ENCODE results near the gene HBA2.
"Not testable (repeated sequence)": the region's sequence is repeated elsewhere in the genome, so short reads cannot be mapped to it uniquely, and the experiment has no call there.

Gene HBA2

GRCh38 chr16:155031-155398 lies 17.7 kb upstream of the HBA2 start:
- no peak for DNase-seq (ENCODE audit: low read depth in 2 of 2)

GRCh38 chr16:159136-159849 lies 13.4 kb upstream of the HBA2 start:
- DNase-seq (ENCODE audit: low read depth in 2 of 2): no peak

- DNase-seq (ENCODE audit: low read depth in 2 of 2): not testable (repeated sequence)
These were observed 12.4 kb upstream of the HBA2 start for GRCh38 chr16:160242-160641.

- DNase-seq (ENCODE audit: low read depth in 2 of 2): no peak
These were observed 11.9 kb upstream of the HBA2 start for GRCh38 chr16:160691-161190.

GRCh38 chr16:162271-162991 lies 10.2 kb upstream of the HBA2 start:
- no peak for DNase-seq (ENCODE audit: low read depth in 2 of 2)

- DNase-seq (ENCODE audit: low read depth in 2 of 2): not testable (repeated sequence)
These were observed 9.5 kb upstream of the HBA2 start for GRCh38 chr16:163139-163538.

- DNase-seq (ENCODE audit: low read depth in 2 of 2): not testable (repeated sequence)
These were observed 9.0 kb upstream of the HBA2 start for GRCh38 chr16:163696-164095.

- DNase-seq (ENCODE audit: low read depth in 2 of 2): not testable (repeated sequence)
These were observed 8.4 kb upstream of the HBA2 start for GRCh38 chr16:164134-164823.

- no peak for DNase-seq (ENCODE audit: low read depth in 2 of 2)
These were observed 7.7 kb upstream of the HBA2 start for GRCh38 chr16:164827-165538.

GRCh38 chr16:165539-166374 lies 6.9 kb upstream of the HBA2 start, which contains the start of gene HBM:
Gene HBM (plus strand): TSS chr16:165978. CDS start chr16:165998, 20 bp downstream.
- no peak for DNase-seq (ENCODE audit: low read depth in 2 of 2)

- no peak for DNase-seq (ENCODE audit: low read depth in 2 of 2)
These were observed 6.1 kb upstream of the HBA2 start for GRCh38 chr16:166375-167121.

- DNase-seq (ENCODE audit: low read depth in 2 of 2): no peak
These were observed 5.5 kb upstream of the HBA2 start for GRCh38 chr16:167122-167690.

GRCh38 chr16:168424-168823 lies 4.3 kb upstream of the HBA2 start:
- no peak for DNase-seq (ENCODE audit: low read depth in 2 of 2)

- DNase-seq (ENCODE audit: low read depth in 2 of 2): no peak
These were observed 3.7 kb upstream of the HBA2 start for GRCh38 chr16:169014-169413.

GRCh38 chr16:170088-170507 lies 2.6 kb upstream of the HBA2 start:
- not testable (repeated sequence) for DNase-seq (ENCODE audit: low read depth in 2 of 2)

GRCh38 chr16:170788-171187 lies 1.9 kb upstream of the HBA2 start:
- no peak for DNase-seq (ENCODE audit: low read depth in 2 of 2)

- DNase-seq (ENCODE audit: low read depth in 2 of 2): not testable (repeated sequence)
These were observed 657 bp downstream of the HBA2 start for GRCh38 chr16:173211-173854.

- not testable (repeated sequence) for DNase-seq (ENCODE audit: low read depth in 2 of 2)
These were observed 1.5 kb downstream of the HBA2 start for GRCh38 chr16:173928-174769.

All from stimulated activated CD4-positive, alpha-beta T cell treated with anti-CD3 and anti-CD28 coated beads, Interleukin-1b, Interleukin-23, amount 100 ng/mL, for 4 hours (primary cell).